Panc1 (cell line): ENCODE measurements around the gene FHIT. TPM values are rescaled to one million over a fixed set of nuclear protein-coding genes. Genes with fewer than 3 reads are reported as not detected.

ENCODE experiments used
- ATAC-seq: fragments of 200-7000 bp; cut with Tn5 transposase; 2 replicates; pipeline ENCODE4 v1.9.1; 2020; ENCODE audit warnings: mild to moderate bottlenecking, moderate library complexity
- BruUV-seq: library from RNA; stranded (reverse); fragments of 400-500 nt; replicated peaks from 2 replicates; lab custom pipeline; 2021; lab: Mats Ljungman, UMichigan
- CTCF ChIA-PET: fragments of 300-600 bp; sonication (Branson Sonifier 250); formaldehyde crosslinking; loops from one replicate; lab custom pipeline; 2022; ENCODE audit warnings: antibody characterized with exemption; lab: Charles Lee
- POLR2A ChIA-PET: fragments of 300-600 bp; sonication (Branson Sonifier 250); formaldehyde crosslinking; loops from one replicate; lab custom pipeline; 2022; ENCODE audit warnings: antibody characterized with exemption; lab: Charles Lee
- DNase-seq: peaks from one replicate; pipeline ENCODE4 v3.0.0-alpha.2; 2010; ENCODE audit warnings: low read depth, low spot score
- H3K27ac ChIP-seq: 2 replicates; pipeline ENCODE4 v1.5.1; 2011; ENCODE audit warnings: mild to moderate bottlenecking, low read length, inconsistent platforms
- H3K27me3 ChIP-seq: fragments of 200-500 bp; sonication (Bioruptor generic); 2 replicates; pipeline ENCODE4 v1.6.0; 2014; ENCODE audit warnings: low read length, inconsistent platforms; ENCODE audit not compliant: control insufficient read depth, insufficient read depth
- H3K36me3 ChIP-seq: fragments of 200-500 bp; sonication (Bioruptor generic); 2 replicates; pipeline ENCODE4 v1.5.1; 2014; ENCODE audit warnings: inconsistent platforms, mild to moderate bottlenecking, low read length, moderate library complexity; ENCODE audit not compliant: control insufficient read depth, insufficient read depth
- H3K4me1 ChIP-seq: 2 replicates; pipeline ENCODE4 v1.5.1; 2011; ENCODE audit warnings: inconsistent platforms, mild to moderate bottlenecking, low read length, moderate library complexity; ENCODE audit not compliant: control insufficient read depth, insufficient read depth
- H3K4me3 ChIP-seq, 2 experiments: 2 replicates each; pipeline ENCODE4 v1.5.1; 2011 to 2012; ENCODE audit warnings: low read depth in 2 of 2, low read length in 2 of 2, mild to moderate bottlenecking in 2 of 2, inconsistent platforms in 1 of 2, moderate library complexity in 1 of 2
- H3K9me3 ChIP-seq: fragments of 200-500 bp; sonication (Bioruptor generic); 2 replicates; pipeline ENCODE4 v1.5.1; 2014; ENCODE audit warnings: low read depth, mild to moderate bottlenecking, inconsistent platforms, low read length, moderate library complexity; ENCODE audit not compliant: control insufficient read depth, insufficient read depth
- CTCF ChIP-seq: fragments of 450-650 bp; IDR thresholded peaks from 2 replicates; pipeline ENCODE4 v1.5.1; 2017; ENCODE audit warnings: mild to moderate bottlenecking
- POLR2AphosphoS5 ChIP-seq: IDR thresholded peaks from 2 replicates; pipeline ENCODE4 v1.6.1; 2012; ENCODE audit warnings: mild to moderate bottlenecking, low read depth, low read length, moderate library complexity
- REST ChIP-seq, 2 experiments: IDR thresholded peaks; 2 replicates each; pipeline ENCODE4 v1.6.1; 2011 to 2012; ENCODE audit warnings: low read depth in 2 of 2, control low read depth in 1 of 2, low read length in 1 of 2, mild to moderate bottlenecking in 1 of 2, moderate library complexity in 1 of 2; ENCODE audit not compliant: insufficient read depth in 1 of 2
- SIN3A ChIP-seq: IDR thresholded peaks from 2 replicates; pipeline ENCODE4 v1.6.1; 2012; ENCODE audit warnings: low read depth, mild to moderate bottlenecking, low read length, moderate library complexity, borderline replicate concordance; ENCODE audit not compliant: insufficient read depth
- TCF7L2 ChIP-seq: IDR thresholded peaks from 2 replicates; pipeline ENCODE4 v1.6.1; 2011; ENCODE audit warnings: mild to moderate bottlenecking, low read depth, low read length, inconsistent platforms
- in situ Hi-C: cut with HindIII; loops from 2 replicates; pipeline ENCODE4 v1.10.0; 2016; ENCODE audit warnings: low sequenced_read_pairs, low pct_unique_long_range_greater_than_20kb
- intact Hi-C: fragments of 100-400 bp; cut with micrococcal nuclease; formaldehyde crosslinking; loops from one replicate; pipeline ENCODE4 v1.10.0; 2022; ENCODE audit not compliant: unreplicated experiment
- total RNA-seq: library from RNA; stranded (reverse); gene quantifications from one replicate; pipeline ENCODE4 v1.2.1, GENCODE V29; 2021; ENCODE audit not compliant: unreplicated experiment

FHIT gene
- total RNA-seq, 1 experiment from 2014 or later = 2.2 TPM

- ChIA-PET POLR2A (no interaction called here), CTCF (no interaction called here)
- Histone ChIP-seq H3K9me3 (no peaks in the 10 kb centered on the region), H3K27ac (no peak overlapping the region), H3K4me3 (no peak overlapping the region), H3K27me3 (no peaks in the 10 kb centered on the region), H3K36me3 (no peaks in the 10 kb centered on the region), H3K4me1 (no peaks in the 10 kb centered on the region)
- BruUV-seq = no TSS peak
- no peak for ATAC-seq
- TF ChIP-seq SIN3A (no peak), CTCF (no peak), POLR2AphosphoS5 (no peak), TCF7L2 (no peak)
- intact Hi-C loops (no loop called here), in situ Hi-C loops (no loop called here)
- no peak for DNase-seq
These were observed 1461.0 kb downstream of the FHIT start for GRCh38 chr3:59790241-59790640.

GRCh38 chr3:59788801-59789200, 1462.5 kb downstream of the FHIT start:
- no peak for ATAC-seq
- Histone ChIP-seq H3K36me3 (no peaks in the 10 kb centered on the region), H3K27me3 (no peaks in the 10 kb centered on the region), H3K9me3 (no peaks in the 10 kb centered on the region), H3K4me1 (no peaks in the 10 kb centered on the region), H3K4me3 (no peak overlapping the region), H3K27ac (no peak overlapping the region)
- no peak for DNase-seq
- intact Hi-C loops = no loop called here
- CTCF ChIA-PET = no interaction called here
- POLR2A ChIA-PET = no interaction called here
- in situ Hi-C loops = no loop called here
- no TSS peak for BruUV-seq
- no peak for TF ChIP-seq TCF7L2
- TF ChIP-seq POLR2AphosphoS5 = no peak
- TF ChIP-seq CTCF = no peak
- TF ChIP-seq SIN3A = no peak
- no peak for TF ChIP-seq REST (IDR thresholded peaks at IDR 0.05; ENCODE audit: insufficient read depth in 1 of 2, low read depth in 2 of 2, low read length in 1 of 2)
